MM.1S (cell line): ENCODE data around the gene FMN1.

Experiments used
- DNase-seq: peaks from one replicate; pipeline ENCODE4 v3.0.0-alpha.2; 2015
- H2AFZ ChIP-seq: fragments of 300-600 bp; sonication (generic); 2 replicates; pipeline ENCODE4 v1.6.0; 2016; ENCODE audit warnings: antibody characterized with exemption, low read length
- H3F3A ChIP-seq: fragments of 300-600 bp; sonication (generic); 2 replicates; pipeline ENCODE4 v1.6.1; 2016; ENCODE audit warnings: mild to moderate bottlenecking, antibody characterized with exemption, low read length, moderate library complexity, mixed read lengths; ENCODE audit not compliant: insufficient read depth
- H3K27ac ChIP-seq: fragments of 300-600 bp; sonication (generic); 2 replicates; pipeline ENCODE4 v1.5.1; 2016; ENCODE audit warnings: mild to moderate bottlenecking, low read length
- H3K27me3 ChIP-seq: fragments of 300-600 bp; sonication (generic); replicated peaks from 2 replicates; pipeline ENCODE4 v1.6.0; 2016; ENCODE audit warnings: low read length; ENCODE audit not compliant: insufficient read depth
- H3K36me3 ChIP-seq: fragments of 300-600 bp; sonication (generic); replicated peaks from 2 replicates; pipeline ENCODE4 v1.6.1; 2016; ENCODE audit warnings: mild to moderate bottlenecking, low read length, mixed read lengths; ENCODE audit not compliant: insufficient read depth
- H3K4me1 ChIP-seq: fragments of 300-600 bp; sonication (generic); 2 replicates; pipeline ENCODE4 v1.6.1; 2016; ENCODE audit warnings: low read length, mixed read lengths
- H3K4me2 ChIP-seq: fragments of 300-600 bp; sonication (generic); 2 replicates; pipeline ENCODE4 v1.6.0; 2016; ENCODE audit warnings: low read depth, low read length
- H3K4me3 ChIP-seq: fragments of 300-600 bp; sonication (generic); 2 replicates; pipeline ENCODE4 v1.5.1; 2016; ENCODE audit warnings: low read length, mixed read lengths
- H3K79me2 ChIP-seq: fragments of 300-600 bp; sonication (generic); 2 replicates; pipeline ENCODE4 v1.6.1; 2016; ENCODE audit warnings: mixed run types, low read length, mixed read lengths
- H3K9ac ChIP-seq: fragments of 300-600 bp; sonication (generic); 2 replicates; pipeline ENCODE4 v1.6.1; 2016; ENCODE audit warnings: low read length, mixed read lengths
- H3K9me2 ChIP-seq: fragments of 300-600 bp; sonication (generic); replicated peaks from 2 replicates; pipeline ENCODE4 v1.6.1; 2016; ENCODE audit warnings: mild to moderate bottlenecking, low read length, mixed read lengths; ENCODE audit not compliant: insufficient read depth
- H3K9me3 ChIP-seq: fragments of 300-600 bp; sonication (generic); replicated peaks from 2 replicates; pipeline ENCODE4 v1.6.1; 2016; ENCODE audit warnings: mild to moderate bottlenecking, low read length, mixed read lengths; ENCODE audit not compliant: insufficient read depth
- H4K20me1 ChIP-seq: fragments of 300-600 bp; sonication (generic); 2 replicates; pipeline ENCODE4 v1.6.1; 2016; ENCODE audit warnings: mild to moderate bottlenecking, low read length, moderate library complexity, mixed read lengths; ENCODE audit not compliant: insufficient read depth
- EZH2 ChIP-seq: fragments of 300-600 bp; sonication (generic); optimal IDR thresholded peaks from 2 replicates; pipeline ENCODE3; 2017; ENCODE audit warnings: low read depth, mild to moderate bottlenecking, antibody characterized with exemption, low read length, mixed read lengths
- EZH2phosphoT487 ChIP-seq: fragments of 300-600 bp; sonication (generic); IDR thresholded peaks from 2 replicates; pipeline ENCODE4 v1.6.1; 2018; ENCODE audit warnings: antibody characterized with exemption, low read length
- TF ChIP-seq, protein P1 (sequence below): fragments of 300-600 bp; sonication (generic); IDR thresholded peaks from 2 replicates; pipeline ENCODE4 v1.5.1; 2016; ENCODE audit warnings: antibody characterized with exemption, low read length, mixed read lengths

Gene FMN1

DNA sequence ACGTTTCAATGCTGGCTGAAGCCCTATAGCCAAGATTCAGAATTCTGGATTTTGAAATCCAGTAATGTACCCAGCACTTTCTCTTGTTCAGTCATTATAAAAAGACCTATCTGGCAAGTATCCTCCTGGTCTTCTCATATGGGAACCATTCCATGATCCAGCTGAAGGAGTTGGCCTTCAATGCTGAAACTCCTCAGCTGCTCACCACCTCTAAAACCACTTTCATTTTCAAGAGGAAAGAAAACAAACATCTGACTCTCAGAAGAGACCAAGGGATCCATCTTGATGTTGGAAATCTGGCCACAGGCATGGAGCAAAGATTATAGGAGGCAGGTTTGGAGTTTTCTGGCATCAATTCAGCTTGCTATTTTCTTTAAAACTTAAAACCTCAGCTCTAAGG, 235.4 kb downstream of the FMN1 start:
- no peak overlapping the region for H3K27ac ChIP-seq
- no peaks in the 10 kb centered on the region for H3K9me2 ChIP-seq
- H3K27me3 ChIP-seq = no peaks in the 10 kb centered on the region
- H3K36me3 ChIP-seq = 0 out of 2 replicates have a peak, but pooled peaks cover 5% of the 10 kb centered on the region
- no peaks in the 10 kb centered on the region for H3K9me3 ChIP-seq
- H3K4me3 ChIP-seq = no peak overlapping the region
- no peak for DNase-seq
- H3K4me1 ChIP-seq = peaks cover 11% of the 10 kb centered on the region
- no peaks in the 10 kb centered on the region for H3F3A ChIP-seq
- TF ChIP-seq EZH2phosphoT487 (no peak), EZH2 (no peak)
- TF ChIP-seq, protein P1, sequence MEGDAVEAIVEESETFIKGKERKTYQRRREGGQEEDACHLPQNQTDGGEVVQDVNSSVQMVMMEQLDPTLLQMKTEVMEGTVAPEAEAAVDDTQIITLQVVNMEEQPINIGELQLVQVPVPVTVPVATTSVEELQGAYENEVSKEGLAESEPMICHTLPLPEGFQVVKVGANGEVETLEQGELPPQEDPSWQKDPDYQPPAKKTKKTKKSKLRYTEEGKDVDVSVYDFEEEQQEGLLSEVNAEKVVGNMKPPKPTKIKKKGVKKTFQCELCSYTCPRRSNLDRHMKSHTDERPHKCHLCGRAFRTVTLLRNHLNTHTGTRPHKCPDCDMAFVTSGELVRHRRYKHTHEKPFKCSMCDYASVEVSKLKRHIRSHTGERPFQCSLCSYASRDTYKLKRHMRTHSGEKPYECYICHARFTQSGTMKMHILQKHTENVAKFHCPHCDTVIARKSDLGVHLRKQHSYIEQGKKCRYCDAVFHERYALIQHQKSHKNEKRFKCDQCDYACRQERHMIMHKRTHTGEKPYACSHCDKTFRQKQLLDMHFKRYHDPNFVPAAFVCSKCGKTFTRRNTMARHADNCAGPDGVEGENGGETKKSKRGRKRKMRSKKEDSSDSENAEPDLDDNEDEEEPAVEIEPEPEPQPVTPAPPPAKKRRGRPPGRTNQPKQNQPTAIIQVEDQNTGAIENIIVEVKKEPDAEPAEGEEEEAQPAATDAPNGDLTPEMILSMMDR = no peak
- H4K20me1 ChIP-seq = no peaks in the 10 kb centered on the region
- H2AFZ ChIP-seq = no peak overlapping the region
- H3K4me2 ChIP-seq = peak overlapping the region; percentile 20; the same call in 1 of the 2 replicates
- H3K79me2 ChIP-seq = peaks cover 51% of the 10 kb centered on the region
- no peak overlapping the region for H3K9ac ChIP-seq

- no peaks in the 10 kb centered on the region for H4K20me1 ChIP-seq
- TF ChIP-seq EZH2 (no peak), EZH2phosphoT487 (no peak)
- TF ChIP-seq, protein P1 = no peak
- H3K9me3 ChIP-seq = no peaks in the 10 kb centered on the region
- no peaks in the 10 kb centered on the region for H3K36me3 ChIP-seq
- H3K9me2 ChIP-seq = no peaks in the 10 kb centered on the region
- no peak for DNase-seq
- peaks cover 11% of the 10 kb centered on the region for H3K4me1 ChIP-seq
- H3K9ac ChIP-seq = no peak overlapping the region
- H3K4me3 ChIP-seq = no peak overlapping the region
- H3K79me2 ChIP-seq = peaks cover 66% of the 10 kb centered on the region
- H3F3A ChIP-seq = no peaks in the 10 kb centered on the region
- no peak overlapping the region for H3K4me2 ChIP-seq
- H3K27me3 ChIP-seq = no peaks in the 10 kb centered on the region
- H3K27ac ChIP-seq = no peak overlapping the region
- no peak overlapping the region for H2AFZ ChIP-seq
Observed at GRCh38 chr15:32957219-32957618, 237.3 kb downstream of the FMN1 start.

DNA sequence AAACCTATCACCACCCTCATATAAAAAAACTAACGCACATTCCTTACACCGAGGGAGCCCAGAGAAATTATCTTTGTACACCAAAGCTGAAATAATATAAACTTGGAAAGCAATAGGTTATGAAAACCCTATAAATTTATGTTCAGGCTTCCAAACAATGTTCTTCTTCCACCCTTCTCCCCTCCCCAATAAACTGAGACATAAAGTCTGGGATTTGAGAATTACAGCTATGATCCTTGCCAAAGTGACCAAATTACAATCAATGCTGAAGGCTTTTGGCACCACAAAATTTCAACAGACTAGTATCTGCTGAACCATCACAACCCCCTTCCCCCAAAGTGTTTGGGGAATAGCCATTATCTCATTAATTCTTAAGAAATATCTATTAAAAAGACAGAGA, 237.8 kb downstream of the FMN1 start:
- Histone ChIP-seq H3F3A (no peaks in the 10 kb centered on the region), H3K36me3 (no peaks in the 10 kb centered on the region)
- no peak for DNase-seq

More for the DNA sequence above, 237.8 kb downstream of the FMN1 start:
- Histone ChIP-seq H3K79me2 (peaks cover 69% of the 10 kb centered on the region), H3K27ac (no peak overlapping the region), H3K9ac (no peak overlapping the region), H3K4me1 (peaks cover 11% of the 10 kb centered on the region), H3K9me2 (no peaks in the 10 kb centered on the region), H3K9me3 (no peaks in the 10 kb centered on the region), H3K27me3 (no peaks in the 10 kb centered on the region), H3K4me3 (no peak overlapping the region), H3K4me2 (no peak overlapping the region), H4K20me1 (no peaks in the 10 kb centered on the region), H2AFZ (no peak overlapping the region)
- no peak for TF ChIP-seq EZH2phosphoT487
- TF ChIP-seq EZH2 = no peak
- TF ChIP-seq, protein P1 = no peak
